Thyroid gland (tissue), 4 donors: ENCODE measurements around the gene SEC14L1. TPM values are rescaled to one million over a fixed set of nuclear protein-coding genes. Genes with fewer than 3 reads are reported as not detected.
"Not testable (repeated sequence)": the region's sequence is repeated elsewhere in the genome, so short reads cannot be mapped to it uniquely, and the experiment has no call there.

Experiments
- DNase-seq, 2 donors: peaks; one replicate each; pipeline ENCODE4 v3.0.0-alpha.2; 2019
- H3K27ac ChIP-seq, 3 donors: fragments of 200-600 bp; sonication (generic); 1 replicate in 2 of 3; 2 replicates in 1 of 3; pipeline ENCODE4 v1.5.1; 2016 to 2019; ENCODE audit warnings: mild to moderate bottlenecking in 1 of 3, moderate library complexity in 1 of 3
- H3K27me3 ChIP-seq: fragments of 200-600 bp; sonication (generic); one replicate; pipeline ENCODE4 v1.5.1; 2019
- H3K36me3 ChIP-seq, 2 donors: fragments of 200-600 bp; sonication (generic); one replicate each; pipeline ENCODE4 v1.5.1; 2016 to 2019
- H3K4me1 ChIP-seq, 2 donors: fragments of 200-600 bp; sonication (generic); one replicate each; pipeline ENCODE4 v1.5.1; 2017 to 2019
- H3K4me3 ChIP-seq, 3 donors: fragments of 200-600 bp; sonication (generic); replicated peaks in 1 of 3; 1 replicate in 2 of 3; 2 replicates in 1 of 3; pipeline ENCODE4 v1.5.1; 2016; ENCODE audit warnings: mild to moderate bottlenecking in 1 of 3
- H3K9me3 ChIP-seq: fragments of 200-600 bp; sonication (generic); one replicate; pipeline ENCODE4 v1.5.1; 2017
- CTCF ChIP-seq, 6 experiments: fragments of 200-600 bp in 3 of 6; fragments of 450-650 bp in 3 of 6; sonication (generic) in 3 of 6; IDR thresholded peaks; one replicate each; pipeline ENCODE4 v1.5.1; 2016 to 2019; ENCODE audit warnings: antibody characterized with exemption in 6 of 6, mild to moderate bottlenecking in 2 of 6, inconsistent platforms in 1 of 6, moderate library complexity in 1 of 6
- POLR2A ChIP-seq, 2 donors: fragments of 450-650 bp; IDR thresholded peaks; one replicate each; pipeline ENCODE4 v1.6.1; 2017; ENCODE audit warnings: antibody characterized with exemption in 2 of 2, mild to moderate bottlenecking in 2 of 2, moderate library complexity in 1 of 2
- WGBS, 2 donors: methylation state at CpG; one replicate each; pipeline ENCODE4 v1.1.5; 2017; 5-methylcytosine and 5-hydroxymethylcytosine counted together
- intact Hi-C: fragments of 100-400 bp; cut with DNase I; formaldehyde crosslinking; loops from one replicate; pipeline ENCODE4 v1.15.1; 2023
- total RNA-seq, 4 donors: library from RNA; depleted of rRNA; stranded (reverse); fragments of >200 nt; gene quantifications; one replicate each; pipeline ENCODE4 v1.2.3, GENCODE V29; 2016

Gene SEC14L1
- total RNA-seq, 4 donors from 2014 or later, result 57.6 to 287 (median 102) TPM

DNA sequence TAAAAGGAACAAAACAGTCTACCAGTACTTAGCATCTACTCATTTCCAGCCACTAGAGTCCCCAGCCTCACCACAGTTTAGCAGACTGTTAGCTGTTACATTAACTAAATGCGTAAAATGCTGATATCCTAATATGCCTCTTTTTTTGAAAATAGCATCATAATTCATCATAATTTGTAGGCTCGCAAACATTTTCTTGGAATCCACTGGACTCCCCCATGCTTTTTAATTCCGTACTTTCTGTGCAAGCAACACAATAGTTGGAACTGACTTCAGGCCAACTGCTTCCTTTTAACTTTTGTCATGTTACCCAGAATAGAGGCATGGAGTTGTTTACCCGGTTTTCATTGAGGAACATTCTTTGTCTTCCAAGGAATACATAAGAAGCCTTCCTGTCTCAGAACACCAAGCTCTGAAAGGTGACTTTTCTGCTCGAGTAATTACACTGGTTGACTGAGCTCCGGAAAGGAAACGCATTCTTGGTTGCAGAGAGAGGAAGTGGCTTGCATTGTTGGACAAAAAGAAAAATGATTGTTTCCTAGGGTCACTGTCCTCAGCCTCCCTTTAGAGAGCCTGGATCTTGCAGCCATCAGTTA, 30.9 kb upstream of the SEC14L1 start:
- H3K27ac ChIP-seq, result peak overlapping the region; percentile 87 to 96 (median 91)
- peaks cover 22 to 50% of the 10 kb centered on the region in 2 donors for H3K4me1 ChIP-seq
- TF ChIP-seq POLR2A (IDR thresholded peaks at IDR 0.05), result no peak
- no peak for TF ChIP-seq CTCF (IDR thresholded peaks at IDR 0.05)
- peak; percentile 34 to 44 for DNase-seq
- H3K27me3 ChIP-seq, result no peaks in the 10 kb centered on the region
- no peaks in the 10 kb centered on the region for H3K9me3 ChIP-seq
- no peak overlapping the region for H3K4me3 ChIP-seq
- H3K36me3 ChIP-seq, result no peaks in the 10 kb centered on the region
- 16 to 18% methylated on average over 7 of the region's 7 CpGs for WGBS, 2 donors
- intact Hi-C loops, result no loop called here

GRCh38 chr17:77111165-77111933, 29.4 kb upstream of the SEC14L1 start:
- H3K27me3 ChIP-seq, H3K36me3 ChIP-seq, H3K9me3 ChIP-seq, H3K4me3 ChIP-seq, intact Hi-C loops: not testable (repeated sequence)
- WGBS, 2 donors, result 70 to 73% methylated on average over 11 of the region's 11 CpGs
- Histone ChIP-seq H3K4me1 (peaks cover 22 to 56% of the 10 kb centered on the region in 2 donors), H3K27ac (peak overlapping the region; percentile 77 to 96 (median 87))
- peak; percentile 39 to 49 for DNase-seq

GRCh38 chr17:77111934-77112296, 28.9 kb upstream of the SEC14L1 start:
- TF ChIP-seq POLR2A (IDR thresholded peaks at IDR 0.05), result peak in 1 of 2 donors; percentile 53
- TF ChIP-seq CTCF (IDR thresholded peaks at IDR 0.05), result no peak
- DNase-seq, result peak; percentile 35 to 37
- H3K27ac ChIP-seq, result peak overlapping the region; percentile 77 to 96 (median 87)
- no peaks in the 10 kb centered on the region for H3K9me3 ChIP-seq
- 32 to 39% methylated on average over 5 of the region's 5 CpGs for WGBS, 2 donors
- H3K4me1 ChIP-seq, result peaks cover 22 to 57% of the 10 kb centered on the region in 2 donors
- no peak overlapping the region for H3K4me3 ChIP-seq
- no peaks in the 10 kb centered on the region for H3K36me3 ChIP-seq
- intact Hi-C loops, result no loop called here
- H3K27me3 ChIP-seq, result no peaks in the 10 kb centered on the region

DNA sequence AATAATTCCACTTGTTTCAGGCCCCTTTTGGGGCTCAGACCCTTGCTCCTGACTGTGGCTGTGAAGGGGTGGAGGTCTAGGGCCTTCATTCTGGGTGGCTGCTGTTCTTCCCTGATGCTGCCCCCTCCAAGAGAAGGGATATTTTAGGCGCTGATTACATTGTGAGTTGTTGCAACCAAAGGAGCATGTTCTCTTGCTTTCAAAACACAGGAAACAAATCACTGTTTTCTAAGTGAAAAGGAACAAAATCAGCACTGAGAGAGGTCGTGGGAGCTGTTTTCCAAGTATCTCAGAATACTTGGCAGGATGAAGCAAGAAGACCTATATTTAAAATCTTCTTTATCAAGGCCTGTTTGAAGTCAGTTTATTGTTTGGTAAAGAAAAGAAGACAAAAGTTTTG, 25.3 kb upstream of the SEC14L1 start:
- H3K4me1 ChIP-seq, result peaks cover 6 to 34% of the 10 kb centered on the region in 2 donors
- H3K36me3 ChIP-seq, result no peaks in the 10 kb centered on the region
- H3K27me3 ChIP-seq, result no peaks in the 10 kb centered on the region
- H3K27ac ChIP-seq, result peak overlapping the region; percentile 20 to 78 (median 58)
- H3K9me3 ChIP-seq, result no peaks in the 10 kb centered on the region
- DNase-seq, result no peak
- WGBS, 2 donors, result 30 to 50% methylated on average over 2 of the region's 2 CpGs
- intact Hi-C loops, result no loop called here
- no peak overlapping the region for H3K4me3 ChIP-seq
- no peak for TF ChIP-seq CTCF (IDR thresholded peaks at IDR 0.05)
- TF ChIP-seq POLR2A (IDR thresholded peaks at IDR 0.05), result no peak

DNA sequence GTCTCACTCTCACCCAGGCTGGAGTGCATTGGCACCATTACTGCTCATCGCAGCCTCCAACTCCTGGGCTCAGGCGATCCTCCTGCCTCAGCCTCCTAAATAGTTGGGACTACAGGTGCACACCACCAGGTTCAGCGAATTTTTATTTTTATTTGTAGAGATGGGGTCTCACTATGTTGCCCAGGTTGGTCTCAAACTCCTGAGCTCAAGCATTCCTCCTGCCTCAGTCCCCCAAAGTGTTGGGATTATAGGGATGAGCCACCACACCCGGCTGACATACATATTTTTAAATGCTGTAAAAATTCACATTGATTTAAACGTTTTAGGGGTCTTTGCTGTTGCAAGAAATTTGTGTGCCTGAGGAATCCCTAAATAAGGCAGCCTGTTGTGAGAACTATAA, 24.8 kb upstream of the SEC14L1 start:
- no peak overlapping the region for H3K4me3 ChIP-seq
- H3K36me3 ChIP-seq, result no peaks in the 10 kb centered on the region
- 84 to 85% methylated on average over 5 of the region's 5 CpGs for WGBS, 2 donors
- no peaks in the 10 kb centered on the region for H3K9me3 ChIP-seq
- no peaks in the 10 kb centered on the region for H3K27me3 ChIP-seq
- TF ChIP-seq CTCF (IDR thresholded peaks at IDR 0.05) (no peak), POLR2A (IDR thresholded peaks at IDR 0.05) (no peak)
- peak overlapping the region; percentile 7 to 78 (median 58) for H3K27ac ChIP-seq
- peaks cover 6 to 32% of the 10 kb centered on the region in 2 donors for H3K4me1 ChIP-seq
- no peak for DNase-seq
- intact Hi-C loops, result no loop called here
